Subcutaneous preadipocyte (primary cell): Measurements from ENCODE around the gene GAP43. TPM values are rescaled to one million over a fixed set of nuclear protein-coding genes. Genes with fewer than 3 reads are reported as not detected.

Experiments used
- total RNA-seq: library from RNA; depleted of rRNA; stranded (reverse); fragments of >200 nt; gene quantifications from 2 replicates; pipeline ENCODE4 v1.2.3, GENCODE V29; 2012

GAP43 gene, protein sequence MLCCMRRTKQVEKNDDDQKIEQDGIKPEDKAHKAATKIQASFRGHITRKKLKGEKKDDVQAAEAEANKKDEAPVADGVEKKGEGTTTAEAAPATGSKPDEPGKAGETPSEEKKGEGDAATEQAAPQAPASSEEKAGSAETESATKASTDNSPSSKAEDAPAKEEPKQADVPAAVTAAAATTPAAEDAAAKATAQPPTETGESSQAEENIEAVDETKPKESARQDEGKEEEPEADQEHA
- total RNA-seq, result 0.39 and 0.73 TPM in 2 replicates

GRCh38 chr3:115623044-115623868 is at the start of gene GAP43:
Gene GAP43, plus strand, starts transcription at chr3:115623510. Its CDS starts 180 bp downstream, at chr3:115623690.

